ENCODE results near the gene MRPL1. TPM values are rescaled to one million over a fixed set of nuclear protein-coding genes. Genes with fewer than 3 reads are reported as not detected.

Gene MRPL1
- 19.2 to 23.2 TPM (median 22.0 TPM) in 5 replicates for total RNA-seq (2022; extraction: Qiagen RNA extraction; ENCODE audit: low read depth)

DNA sequence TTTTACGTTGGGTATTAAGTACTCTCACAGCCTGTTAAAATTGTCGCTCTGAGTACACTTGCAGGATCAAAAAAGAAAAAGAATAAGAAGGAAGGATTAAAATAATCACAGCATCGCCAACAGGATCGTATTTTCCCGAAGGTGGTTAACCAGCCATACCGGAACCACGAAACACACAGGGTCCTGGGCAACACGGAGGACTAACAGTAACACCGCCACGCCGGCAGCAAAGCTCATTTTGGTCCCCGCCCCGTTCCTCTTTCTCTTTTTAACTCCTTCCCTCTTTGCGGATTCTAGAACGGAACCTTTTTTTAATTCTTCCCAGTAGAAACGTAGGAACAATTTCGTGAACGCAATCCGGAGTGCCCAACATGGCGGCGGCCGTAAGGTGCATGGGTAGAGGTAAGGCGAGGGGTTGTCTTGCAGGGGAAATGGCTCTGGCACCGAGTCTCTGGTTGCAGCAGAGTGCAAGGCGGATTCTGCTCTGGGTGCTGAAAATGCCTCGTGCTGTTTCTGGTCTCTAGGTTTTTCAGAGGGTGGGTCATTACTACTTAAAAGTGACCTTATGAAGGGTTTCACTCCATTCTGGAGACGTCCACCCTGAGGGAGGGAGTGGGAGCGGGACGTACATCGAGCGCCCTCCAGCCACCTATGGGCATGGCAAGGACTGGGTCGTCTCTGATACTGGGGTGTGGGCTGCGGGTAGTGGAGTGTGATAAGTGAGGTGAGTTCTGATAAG, at the start of gene MRPL1:
Gene MRPL1, plus strand, starts transcription at position 353 of the 739 bp plus-strand sequence. Its CDS starts 19 bp downstream, at position 372.

DNA sequence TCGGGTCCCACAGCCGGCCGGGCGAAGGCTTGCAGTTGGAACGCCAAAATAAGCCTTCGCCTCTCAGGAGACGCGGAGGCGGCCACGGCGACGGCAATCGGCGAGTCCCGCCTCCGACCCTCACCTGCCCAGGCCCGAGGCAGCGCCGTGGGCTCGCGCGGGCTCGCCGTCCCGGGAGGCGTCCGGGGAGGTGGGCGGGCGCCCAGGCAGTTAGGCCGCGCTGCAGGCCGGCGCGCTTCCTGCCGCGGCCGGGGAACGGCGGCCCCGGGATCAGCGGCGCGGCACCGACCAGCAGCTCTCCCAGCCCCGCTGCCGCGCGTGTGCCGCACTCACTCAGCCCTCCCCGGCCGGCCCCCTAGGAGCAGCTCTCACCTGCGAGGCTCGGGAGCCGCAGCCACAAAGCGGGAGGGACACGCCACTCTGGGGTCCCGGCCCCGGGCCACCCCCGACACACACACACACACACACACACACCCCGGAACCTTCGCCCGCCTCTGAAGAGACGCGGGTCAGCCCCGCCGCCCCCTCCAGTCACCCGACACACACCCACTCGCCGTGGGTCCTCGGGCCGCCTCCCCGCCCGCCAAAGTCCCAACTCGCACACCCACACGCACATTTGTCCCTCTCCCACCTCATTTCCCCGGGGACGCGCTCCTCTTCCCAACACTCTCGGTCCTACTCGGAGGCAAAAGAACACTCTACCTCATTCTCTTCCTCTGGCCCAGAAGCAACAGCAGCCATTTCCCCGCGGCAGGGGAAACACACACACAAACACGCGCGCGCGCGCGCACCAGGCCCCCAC, 43.8 kb upstream of the MRPL1 start, which contains the start of gene CNOT6L:
Gene CNOT6L, minus strand, starts transcription at position 767 of the 802 bp plus-strand sequence. Its CDS starts 60 bp downstream, at position 707.

Other genes with a start within 250 kb of the MRPL1 start
- 8.0 to 12.4 TPM (median 11.4 TPM) in 5 replicates for gene CNOT6L, start 43.5 kb upstream of the MRPL1 start, total RNA-seq (2022; extraction: Qiagen RNA extraction; ENCODE audit: low read depth)
- gene FRAS1, start 194.5 kb downstream of the MRPL1 start, total RNA-seq (2022; extraction: Qiagen RNA extraction; ENCODE audit: low read depth), result 2.3 to 3.4 TPM (median 3.3 TPM) in 5 replicates